ENCODE results near the gene MMP20.

MMP20 gene

DNA sequence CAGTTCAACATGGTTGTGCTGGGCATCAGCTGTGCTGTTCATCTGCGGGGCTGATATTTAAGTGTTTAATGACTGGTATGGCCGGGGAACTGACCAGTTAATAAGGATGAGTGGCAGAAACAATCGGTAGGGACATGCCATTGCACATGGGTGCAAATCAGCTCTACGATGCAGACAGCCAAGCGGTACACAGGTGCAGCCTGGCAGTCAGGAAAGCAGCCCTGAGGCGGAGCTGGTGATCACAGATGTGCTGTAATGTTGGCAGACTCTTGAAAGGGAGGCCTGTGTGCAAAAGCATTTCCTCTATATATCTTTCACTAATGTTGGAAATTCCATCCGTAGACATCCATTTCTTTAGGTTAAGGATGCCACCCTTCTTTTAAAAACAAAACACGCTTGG lies 1.1 kb downstream of the MMP20 start:
- no peak for DNase-seq (ENCODE audit: low read depth, low spot score)
- no peak overlapping the region for H3K27ac ChIP-seq

- H3K27ac ChIP-seq = no peak overlapping the region
- DNase-seq (ENCODE audit: low read depth, low spot score) = no peak
These were observed 2.0 kb downstream of the MMP20 start for GRCh38 chr11:102623128-102623527.

GRCh38 chr11:102622258-102622657 lies 2.9 kb downstream of the MMP20 start:
- H3K27ac ChIP-seq = no peak overlapping the region

DNA sequence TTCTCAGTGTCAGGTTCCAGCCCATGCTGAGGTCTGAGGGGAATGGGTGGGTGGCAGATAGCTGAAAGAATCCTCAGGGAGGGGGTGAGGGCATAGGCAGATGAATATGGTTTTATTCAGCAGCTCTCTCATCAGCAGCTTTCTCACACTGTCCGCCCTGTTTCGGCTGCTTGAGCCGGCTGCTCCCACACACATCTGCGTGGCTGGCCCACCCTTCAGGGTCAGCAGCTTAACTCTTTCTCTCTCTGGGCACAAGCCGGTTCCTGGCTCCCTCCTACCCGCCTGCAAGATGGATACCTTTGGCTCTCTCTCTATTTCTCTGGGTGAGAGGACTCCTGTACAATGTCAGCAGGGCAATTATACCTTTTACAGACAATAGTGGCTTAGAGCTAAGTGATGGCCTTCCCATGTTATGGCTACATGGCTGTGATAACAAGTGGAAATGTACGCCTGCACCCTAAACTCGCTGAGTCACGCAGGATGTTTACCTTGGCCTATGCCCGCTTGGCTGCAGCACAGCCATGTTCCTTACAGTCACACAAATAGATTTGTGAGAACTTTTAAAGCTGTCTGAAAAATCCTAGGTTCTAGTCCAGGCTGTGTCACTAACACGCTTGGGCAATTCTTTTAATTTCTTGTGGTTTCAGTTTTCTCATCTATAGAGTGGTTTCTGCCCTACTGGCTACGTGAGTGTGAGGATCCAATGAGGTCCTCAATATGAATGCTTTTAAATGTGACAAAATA lies 4.1 kb downstream of the MMP20 start:
- DNase-seq (ENCODE audit: low read depth, low spot score) = no peak
- no peak overlapping the region for H3K27ac ChIP-seq

More at GRCh38 chr11:102622258-102622657, 2.9 kb downstream of the MMP20 start:
- no peak for DNase-seq (ENCODE audit: low read depth, low spot score)

DNA sequence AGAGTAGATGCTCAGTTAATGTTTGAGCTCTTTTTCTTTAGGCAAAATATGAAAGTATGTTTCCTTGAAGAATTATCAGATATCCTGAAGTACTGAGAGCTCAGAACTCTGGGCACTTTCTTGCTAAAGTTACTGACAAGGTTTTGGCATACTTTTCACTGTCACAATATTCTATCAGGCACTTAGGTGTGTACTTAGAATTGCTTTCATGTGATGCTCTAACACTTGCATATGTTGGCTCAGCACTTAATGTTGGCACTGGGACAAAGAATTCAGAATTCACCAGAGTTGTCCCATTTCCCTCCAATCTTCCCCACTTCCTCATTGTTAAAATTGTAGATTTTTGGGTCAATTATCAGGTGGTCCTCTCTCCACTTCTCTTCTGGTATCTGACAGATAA lies 5.0 kb downstream of the MMP20 start:
- H3K27ac ChIP-seq = no peak overlapping the region
- DNase-seq (ENCODE audit: low read depth, low spot score) = no peak

- no peak overlapping the region for H3K27ac ChIP-seq
- no peak for DNase-seq (ENCODE audit: low read depth, low spot score)
These were observed 7.6 kb downstream of the MMP20 start for GRCh38 chr11:102617466-102618008.

DNA sequence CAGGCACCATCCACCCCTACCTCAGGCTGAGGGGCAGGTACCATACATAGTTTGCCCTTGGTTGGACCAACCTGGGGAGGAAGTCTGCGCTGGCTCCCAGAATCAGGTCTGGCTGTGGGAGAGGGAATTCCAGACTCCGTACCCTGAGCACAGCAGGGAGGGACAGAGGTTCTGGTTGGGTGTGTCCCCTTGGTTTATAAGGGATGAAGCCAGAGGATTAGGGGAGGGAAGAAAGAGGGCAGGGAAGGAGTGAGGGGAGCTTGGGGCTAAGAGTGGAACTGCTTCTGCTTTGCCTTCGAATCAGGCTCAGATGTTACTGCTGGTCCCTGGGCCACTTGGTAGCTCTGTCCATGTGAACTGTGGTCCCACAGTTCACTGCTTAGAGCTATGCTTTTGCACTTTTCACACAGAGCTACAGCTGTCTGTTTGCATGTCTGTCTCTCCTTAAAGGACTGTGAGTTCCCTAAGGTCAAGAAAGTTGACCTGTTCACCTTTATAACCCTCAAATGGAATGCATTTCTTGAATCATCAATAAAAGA lies 9.2 kb downstream of the MMP20 start:
- no peak overlapping the region for H3K27ac ChIP-seq
- DNase-seq (ENCODE audit: low read depth, low spot score) = no peak

- DNase-seq (ENCODE audit: low read depth, low spot score) = no peak
- no peak overlapping the region for H3K27ac ChIP-seq
These were observed 9.8 kb downstream of the MMP20 start for GRCh38 chr11:102615077-102615893.

GRCh38 chr11:102614485-102614884 lies 10.6 kb downstream of the MMP20 start:
- H3K27ac ChIP-seq = no peak overlapping the region
- no peak for DNase-seq (ENCODE audit: low read depth, low spot score)

GRCh38 chr11:102614031-102614430 lies 11.1 kb downstream of the MMP20 start:
- no peak overlapping the region for H3K27ac ChIP-seq
- DNase-seq (ENCODE audit: low read depth, low spot score) = no peak

- no peak overlapping the region for H3K27ac ChIP-seq
- no peak for DNase-seq (ENCODE audit: low read depth, low spot score)
These were observed 11.7 kb downstream of the MMP20 start for GRCh38 chr11:102613450-102613849.

- DNase-seq (ENCODE audit: low read depth, low spot score) = no peak
These were observed 13.8 kb downstream of the MMP20 start for GRCh38 chr11:102611291-102611690.

DNA sequence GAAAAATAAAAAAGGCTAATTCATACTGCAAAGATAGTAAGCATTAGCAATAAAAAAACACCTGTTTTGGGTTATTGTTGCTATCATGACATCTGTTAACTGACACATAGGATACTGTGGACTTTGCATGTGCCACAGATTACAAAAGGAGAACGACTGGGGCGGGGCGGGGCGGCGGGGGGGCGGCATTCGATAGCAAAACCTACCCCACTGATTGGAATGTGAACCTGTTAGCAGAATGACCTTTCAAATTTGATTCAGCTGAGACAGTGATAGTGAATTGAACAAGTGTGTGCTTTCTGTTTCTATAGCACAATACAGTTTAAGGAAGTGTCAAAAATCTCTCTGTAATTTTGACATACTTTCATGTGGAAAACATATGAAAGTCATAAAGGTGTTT lies 14.9 kb downstream of the MMP20 start:
- DNase-seq (ENCODE audit: low read depth, low spot score) = no peak
- no peak overlapping the region for H3K27ac ChIP-seq

More at GRCh38 chr11:102611291-102611690, 13.8 kb downstream of the MMP20 start:
- no peak overlapping the region for H3K27ac ChIP-seq

- DNase-seq (ENCODE audit: low read depth, low spot score) = no peak
- no peak overlapping the region for H3K27ac ChIP-seq
These were observed 16.4 kb downstream of the MMP20 start for GRCh38 chr11:102608699-102609098.

DNA sequence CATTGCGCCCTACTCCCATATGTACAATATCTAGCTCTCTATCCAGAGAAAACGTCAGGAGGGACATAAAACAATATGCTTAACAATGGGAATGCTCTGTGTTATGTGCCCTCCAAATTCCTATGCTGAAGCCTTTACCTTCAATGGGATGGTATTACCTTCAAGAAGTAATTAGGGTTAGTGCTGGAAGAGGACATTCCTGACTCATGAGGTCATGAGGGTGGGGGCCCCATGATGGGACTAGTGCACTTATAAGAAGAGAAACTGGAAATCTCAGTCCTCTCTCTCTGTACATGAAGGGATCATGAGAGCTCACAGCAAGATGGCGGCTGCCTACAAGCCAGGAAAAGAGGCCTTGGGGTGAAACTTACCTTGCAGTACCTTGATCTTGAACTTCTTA lies 20.3 kb downstream of the MMP20 start:
- H3K27ac ChIP-seq = no peak overlapping the region
- DNase-seq (ENCODE audit: low read depth, low spot score) = no peak

DNA sequence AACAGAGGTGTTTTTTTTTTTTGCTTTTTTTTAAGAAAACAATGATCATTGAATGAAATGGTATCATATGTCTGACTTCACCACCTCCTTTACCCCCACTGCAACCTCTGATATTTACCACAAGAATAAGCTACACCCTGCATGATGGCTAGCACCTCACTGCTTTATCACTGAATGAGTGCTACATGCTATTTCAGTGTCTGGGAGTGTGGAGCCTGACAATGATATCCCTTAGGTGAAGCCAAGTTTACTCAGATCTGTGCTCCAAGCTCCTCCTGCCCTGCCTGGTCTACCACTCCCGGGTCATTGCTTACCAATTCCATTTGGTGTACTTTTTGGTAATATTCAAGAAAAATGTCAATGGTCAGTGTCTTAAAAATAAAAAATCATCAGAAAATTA lies 21.1 kb downstream of the MMP20 start:
- no peak for DNase-seq (ENCODE audit: low read depth, low spot score)
- H3K27ac ChIP-seq = peak overlapping the region; percentile 49

DNA sequence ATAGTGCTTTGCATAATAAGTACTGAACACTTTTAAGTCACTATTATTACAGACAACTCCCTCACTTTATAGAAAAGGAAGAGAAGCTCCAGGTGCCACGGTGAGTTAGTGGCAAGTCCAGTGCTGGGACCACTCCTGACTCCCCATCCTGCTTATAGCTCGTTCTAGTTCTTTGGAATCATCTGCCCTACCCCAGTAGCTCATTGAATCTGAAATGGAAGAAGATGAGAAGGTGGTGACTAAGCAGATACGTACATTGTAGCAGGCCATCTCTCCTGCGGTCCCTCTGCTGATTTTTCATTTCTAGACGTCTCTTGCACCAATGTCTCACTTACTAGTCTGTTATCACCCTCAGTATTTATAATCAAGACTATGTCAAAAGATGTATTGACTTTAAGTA lies 21.6 kb downstream of the MMP20 start:
- peak overlapping the region; percentile 49 for H3K27ac ChIP-seq
- DNase-seq (ENCODE audit: low read depth, low spot score) = no peak

- DNase-seq (ENCODE audit: low read depth, low spot score) = no peak
- peak overlapping the region; percentile 49 for H3K27ac ChIP-seq
These were observed 22.0 kb downstream of the MMP20 start for GRCh38 chr11:102603091-102603490.

DNA sequence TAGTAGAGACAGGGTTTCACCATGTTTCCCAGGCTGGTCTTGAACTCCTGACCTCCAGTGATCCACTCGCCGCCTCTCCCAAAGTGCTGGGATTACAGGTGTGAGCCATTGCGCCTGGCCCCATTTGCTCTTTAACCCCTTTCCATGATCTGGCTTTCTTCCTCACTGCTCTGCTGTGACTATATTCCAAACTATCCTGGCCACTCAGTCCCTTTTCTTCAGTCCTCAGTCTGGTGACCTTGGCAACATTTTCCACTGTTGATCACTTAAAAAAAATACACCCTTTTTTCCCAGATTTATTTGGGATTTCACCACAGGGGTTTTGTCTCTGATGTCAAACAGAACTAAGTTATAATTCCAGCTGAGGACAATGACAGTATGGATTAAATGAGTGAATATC lies 24.5 kb downstream of the MMP20 start:
- no peak for DNase-seq (ENCODE audit: low read depth, low spot score)
- peak overlapping the region; percentile 89 for H3K27ac ChIP-seq

GRCh38 chr11:102599642-102600261 lies 25.4 kb downstream of the MMP20 start:
- H3K27ac ChIP-seq = peak overlapping the region; percentile 89
- DNase-seq (ENCODE audit: low read depth, low spot score) = peak; percentile 87

- no peak for DNase-seq (ENCODE audit: low read depth, low spot score)
- H3K27ac ChIP-seq = peak overlapping the region; percentile 89
These were observed 26.9 kb downstream of the MMP20 start for GRCh38 chr11:102598272-102598671.
